Activated CD8-positive, alpha-beta memory T cell treated with anti-CD3 and anti-CD28 coated beads for 1 hour (primary cell): Measurements from ENCODE around the gene LUC7L.
"Not testable (repeated sequence)": the region's sequence is repeated elsewhere in the genome, so short reads cannot be mapped to it uniquely, and the experiment has no call there.

Source experiments
- DNase-seq, 2 donors: peaks; one replicate each; pipeline ENCODE4 v3.0.0-alpha.2; 2020; ENCODE audit warnings: low read depth in 1 of 2; ENCODE audit errors: extremely low read depth in 1 of 2

Gene LUC7L

GRCh38 chr16:228852-229730 lies at the start of gene LUC7L:
LUC7L (minus strand) TSS chr16:229449; CDS start chr16:229339, 110 bp downstream.
- DNase-seq: peak; percentile 59 to 75

GRCh38 chr16:278863-279366 lies 49.7 kb upstream of the LUC7L start:
- no peak for DNase-seq

GRCh38 chr16:276426-277077 lies 47.3 kb upstream of the LUC7L start:
- no peak for DNase-seq

GRCh38 chr16:275786-276232 lies 46.6 kb upstream of the LUC7L start, which contains the start of gene RGS11:
RGS11 (minus strand) TSS chr16:275944; CDS start chr16:275911, 33 bp downstream.
- DNase-seq: no peak

GRCh38 chr16:275041-275641 lies 45.9 kb upstream of the LUC7L start:
- DNase-seq: no peak

GRCh38 chr16:273547-274421 lies 44.5 kb upstream of the LUC7L start:
- DNase-seq: no peak

GRCh38 chr16:272633-273546 lies 43.6 kb upstream of the LUC7L start:
- DNase-seq: no peak

- DNase-seq: no peak
Observed at GRCh38 chr16:270381-271255, 41.4 kb upstream of the LUC7L start.

- no peak for DNase-seq
Observed at GRCh38 chr16:269061-269796, 40.0 kb upstream of the LUC7L start.

GRCh38 chr16:268141-269053 lies 39.1 kb upstream of the LUC7L start:
- DNase-seq: no peak

GRCh38 chr16:267562-267961 lies 38.3 kb upstream of the LUC7L start:
- not testable (repeated sequence) for DNase-seq

- no peak for DNase-seq
Observed at GRCh38 chr16:266258-267164, 37.3 kb upstream of the LUC7L start.

GRCh38 chr16:265711-266110 lies 36.5 kb upstream of the LUC7L start:
- no peak for DNase-seq

GRCh38 chr16:265002-265529 lies 35.8 kb upstream of the LUC7L start:
- no peak for DNase-seq

GRCh38 chr16:264440-264951 lies 35.2 kb upstream of the LUC7L start:
- no peak for DNase-seq
